Measurements from ENCODE around the gene OVCH1.
"Not testable (repeated sequence)": the region's sequence is repeated elsewhere in the genome, so short reads cannot be mapped to it uniquely, and the experiment has no call there.

DNA sequence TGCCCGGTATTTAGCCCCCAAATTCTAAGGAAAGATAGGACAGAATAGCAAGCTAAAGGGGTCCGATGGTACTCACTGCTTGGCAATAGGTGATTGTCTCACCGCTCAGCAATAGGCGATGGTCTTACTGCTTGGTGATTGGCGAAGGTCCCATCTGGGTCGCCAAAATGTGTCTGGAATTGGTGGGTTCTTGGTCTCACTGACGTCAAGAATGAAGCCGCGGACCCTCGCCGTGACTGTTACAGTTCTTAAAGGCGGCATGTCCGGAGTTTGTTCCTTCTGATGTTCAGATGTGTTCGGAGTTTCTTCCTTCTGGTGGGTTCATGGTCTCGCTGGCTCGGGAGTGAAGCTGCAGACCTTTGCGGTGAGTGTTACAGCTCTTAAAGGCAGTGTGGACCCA lies 112.3 kb downstream of the OVCH1 start:
- TF ChIP-seq, protein P1, sequence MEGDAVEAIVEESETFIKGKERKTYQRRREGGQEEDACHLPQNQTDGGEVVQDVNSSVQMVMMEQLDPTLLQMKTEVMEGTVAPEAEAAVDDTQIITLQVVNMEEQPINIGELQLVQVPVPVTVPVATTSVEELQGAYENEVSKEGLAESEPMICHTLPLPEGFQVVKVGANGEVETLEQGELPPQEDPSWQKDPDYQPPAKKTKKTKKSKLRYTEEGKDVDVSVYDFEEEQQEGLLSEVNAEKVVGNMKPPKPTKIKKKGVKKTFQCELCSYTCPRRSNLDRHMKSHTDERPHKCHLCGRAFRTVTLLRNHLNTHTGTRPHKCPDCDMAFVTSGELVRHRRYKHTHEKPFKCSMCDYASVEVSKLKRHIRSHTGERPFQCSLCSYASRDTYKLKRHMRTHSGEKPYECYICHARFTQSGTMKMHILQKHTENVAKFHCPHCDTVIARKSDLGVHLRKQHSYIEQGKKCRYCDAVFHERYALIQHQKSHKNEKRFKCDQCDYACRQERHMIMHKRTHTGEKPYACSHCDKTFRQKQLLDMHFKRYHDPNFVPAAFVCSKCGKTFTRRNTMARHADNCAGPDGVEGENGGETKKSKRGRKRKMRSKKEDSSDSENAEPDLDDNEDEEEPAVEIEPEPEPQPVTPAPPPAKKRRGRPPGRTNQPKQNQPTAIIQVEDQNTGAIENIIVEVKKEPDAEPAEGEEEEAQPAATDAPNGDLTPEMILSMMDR (IDR thresholded peaks at IDR 0.05; ENCODE audit: low read depth, low read length), result not testable (repeated sequence)
- TF ChIP-seq POLR2A (IDR thresholded peaks at IDR 0.05; ENCODE audit: extremely low read depth, insufficient read length); MYC (IDR thresholded peaks at IDR 0.05; ENCODE audit: low read depth, low read length): not testable (repeated sequence)
- TF ChIP-seq, protein P2, sequence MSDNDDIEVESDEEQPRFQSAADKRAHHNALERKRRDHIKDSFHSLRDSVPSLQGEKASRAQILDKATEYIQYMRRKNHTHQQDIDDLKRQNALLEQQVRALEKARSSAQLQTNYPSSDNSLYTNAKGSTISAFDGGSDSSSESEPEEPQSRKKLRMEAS (IDR thresholded peaks at IDR 0.05; ENCODE audit: low read depth, low read length), result not testable (repeated sequence)

Data from NB4 (cell line).